CD14-positive monocyte (primary cell): ENCODE measurements around the gene TRUB2. TPM values are rescaled to one million over a fixed set of nuclear protein-coding genes. Genes with fewer than 3 reads are reported as not detected.

Source experiments
- DNase-seq, 3 donors: peaks; one replicate each; pipeline ENCODE4 v3.0.0-alpha.2; 2011 to 2022
- H2AFZ ChIP-seq: 2 replicates; pipeline ENCODE4 v1.6.0; 2012; ENCODE audit warnings: mild to moderate bottlenecking, low read depth, low read length, inconsistent platforms; ENCODE audit not compliant: insufficient read depth, poor library complexity, severe bottlenecking
- H3K27ac ChIP-seq, 2 donors: 1 replicate in 1 of 2; 2 replicates in 1 of 2; pipeline ENCODE4 v1.5.1; 2012 to 2013; ENCODE audit warnings: low read length in 2 of 2, control low read depth in 1 of 2, inconsistent platforms in 1 of 2, low read depth in 1 of 2, mild to moderate bottlenecking in 1 of 2
- H3K27me3 ChIP-seq, 2 donors: one replicate each; pipeline versions ENCODE4 v1.6.0 to v1.6.1; 2011 to 2013; ENCODE audit warnings: low read length in 2 of 2; ENCODE audit not compliant: control insufficient read depth in 2 of 2, insufficient read depth in 2 of 2
- H3K36me3 ChIP-seq, 2 donors: replicated peaks in 1 of 2; 1 replicate in 1 of 2; 2 replicates in 1 of 2; pipeline versions ENCODE4 v1.5.1 to v1.6.1; 2012 to 2013; ENCODE audit warnings: low read length in 2 of 2, control low read depth in 1 of 2, inconsistent platforms in 1 of 2, mild to moderate bottlenecking in 1 of 2; ENCODE audit not compliant: insufficient read depth in 2 of 2, control insufficient read depth in 1 of 2
- H3K4me1 ChIP-seq, 2 donors: 1 replicate in 1 of 2; 2 replicates in 1 of 2; pipeline versions ENCODE4 v1.5.1 to v1.6.1; 2012 to 2013; ENCODE audit warnings: low read length in 2 of 2, control low read depth in 1 of 2, inconsistent platforms in 1 of 2, mild to moderate bottlenecking in 1 of 2, moderate library complexity in 1 of 2; ENCODE audit not compliant: insufficient read depth in 2 of 2, control insufficient read depth in 1 of 2
- H3K4me2 ChIP-seq: replicated peaks from 2 replicates; pipeline ENCODE3; 2012; ENCODE audit warnings: low read length, moderate library complexity, mild to moderate bottlenecking; ENCODE audit not compliant: poor library complexity, severe bottlenecking; ENCODE audit errors: extremely low read depth
- H3K4me3 ChIP-seq, 3 experiments: fragments of 200-600 bp in 1 of 3; sonication (generic) in 1 of 3; replicated peaks in 1 of 3; 1 replicate in 2 of 3; 2 replicates in 1 of 3; pipeline ENCODE4 v1.5.1; 2011 to 2013; ENCODE audit warnings: low read length in 3 of 3, mild to moderate bottlenecking in 3 of 3, control low read depth in 2 of 3, low read depth in 2 of 3, inconsistent platforms in 1 of 3, moderate library complexity in 1 of 3
- H3K79me2 ChIP-seq: 2 replicates; pipeline ENCODE4 v1.6.0; 2012; ENCODE audit warnings: mild to moderate bottlenecking, control low read depth, inconsistent platforms, low read length, moderate library complexity; ENCODE audit not compliant: insufficient read depth
- H3K9ac ChIP-seq: 2 replicates; pipeline ENCODE4 v1.6.0; 2017; ENCODE audit warnings: low read length, mild to moderate bottlenecking; ENCODE audit not compliant: insufficient read depth, poor library complexity, severe bottlenecking
- H3K9me3 ChIP-seq, 2 donors: replicated peaks in 1 of 2; 1 replicate in 1 of 2; 2 replicates in 1 of 2; pipeline versions ENCODE4 v1.5.1 to v1.6.1; 2012 to 2013; ENCODE audit warnings: low read length in 2 of 2, control low read depth in 1 of 2; ENCODE audit not compliant: control insufficient read depth in 1 of 2, insufficient read depth in 1 of 2
- H4K20me1 ChIP-seq: 2 replicates; pipeline ENCODE4 v1.6.0; 2012; ENCODE audit warnings: mild to moderate bottlenecking, low read length, control low read depth, moderate library complexity; ENCODE audit not compliant: insufficient read depth
- H3K27ac Mint-ChIP-seq, 7 donors: one replicate each; pipeline ENCODE4 v1.8.0; 2020; ENCODE audit warnings: mild to moderate bottlenecking in 7 of 7, mixed read lengths in 7 of 7, moderate library complexity in 6 of 7, inconsistent platforms in 2 of 7
- H3K27me3 Mint-ChIP-seq, 3 donors: one replicate each; pipeline ENCODE4 v1.8.0; 2021 to 2022; ENCODE audit warnings: low read depth in 3 of 3, mild to moderate bottlenecking in 3 of 3, mixed read lengths in 3 of 3, moderate library complexity in 3 of 3, inconsistent platforms in 1 of 3
- H3K36me3 Mint-ChIP-seq, 2 donors: one replicate each; pipeline ENCODE4 v1.8.0; 2020; ENCODE audit warnings: mixed read lengths in 2 of 2, inconsistent platforms in 1 of 2, mild to moderate bottlenecking in 1 of 2
- H3K4me1 Mint-ChIP-seq: one replicate; pipeline ENCODE4 v1.8.0; 2020; ENCODE audit warnings: mild to moderate bottlenecking, mixed read lengths
- H3K4me3 Mint-ChIP-seq, 2 donors: one replicate each; pipeline ENCODE4 v1.8.0; 2020; ENCODE audit warnings: mild to moderate bottlenecking in 2 of 2, mixed read lengths in 2 of 2, moderate library complexity in 1 of 2
- H3K9me3 Mint-ChIP-seq, 7 donors: one replicate each; pipeline ENCODE4 v1.8.0; 2020 to 2022; ENCODE audit warnings: mixed read lengths in 7 of 7, mild to moderate bottlenecking in 6 of 7, moderate library complexity in 6 of 7, inconsistent platforms in 2 of 7
- CTCF ChIP-seq: fragments of 200-600 bp; IDR thresholded peaks from one replicate; pipeline ENCODE4 v1.8.0; 2022; ENCODE audit warnings: antibody characterized with exemption, mild to moderate bottlenecking
- WGBS: methylation state at CpG from one replicate; pipeline ENCODE4 v1.1.5; 2013; ENCODE audit warnings: missing lambda C conversion rate; ENCODE audit not compliant: insufficient coverage; 5-methylcytosine and 5-hydroxymethylcytosine counted together
- intact Hi-C, 2 donors: fragments of 100-400 bp; cut with micrococcal nuclease; formaldehyde crosslinking; loops; one replicate each; pipeline versions ENCODE4 v1.15.0 to v1.15.1; 2023
- polyA plus RNA-seq, 3 donors: library from polyadenylated mRNA; depleted of rRNA in 1 of 3; unstranded in 2 of 3; stranded (reverse) in 1 of 3; fragments of 300-500 nt in 2 of 3; fragments of >200 nt in 1 of 3; fragmentation: Illumina TruSeq in 2 of 3; gene quantifications; 1 replicate in 2 of 3; 2 replicates in 1 of 3; pipeline ENCODE4 v1.2.3, GENCODE V29; 2012 to 2021

The TRUB2 gene
- polyA plus RNA-seq, 3 donors, result 5.9 to 17.0 (median 13.5) TPM

- Histone ChIP-seq H3K9ac (no peak overlapping the region), H4K20me1 (no peaks in the 10 kb centered on the region), H2AFZ (no peak overlapping the region), H3K36me3 (peaks cover 17 to 53% of the 10 kb centered on the region in 2 donors), H3K9me3 (no peaks in the 10 kb centered on the region), H3K4me2 (no peak overlapping the region), H3K4me1 (peaks cover 12 to 15% of the 10 kb centered on the region in 2 donors), H3K4me3 (no peak overlapping the region), H3K27ac (no peak overlapping the region), H3K79me2 (no peaks in the 10 kb centered on the region), H3K27me3 (no peaks in the 10 kb centered on the region)
- Mint-ChIP-seq H3K4me3 (no peak overlapping the region), H3K4me1 (peaks cover 13% of the 10 kb centered on the region), H3K27ac (peak overlapping the region in 1 of 7 donors; percentile 51), H3K9me3 (no peaks in the 10 kb centered on the region), H3K36me3 (peaks cover 38 to 56% of the 10 kb centered on the region in 2 donors), H3K27me3 (peaks cover 0 to 3% (median 0%) of the 10 kb centered on the region in 3 donors)
- intact Hi-C loops, result no loop called here
- DNase-seq, result no peak
- 100% methylated on average over 8 of the region's 8 CpGs for WGBS
- TF ChIP-seq CTCF, result no peak
Measured at GRCh38 chr9:128342971-128343680, 20.9 kb upstream of the TRUB2 start.

GRCh38 chr9:128341435-128341849, 19.2 kb upstream of the TRUB2 start:
- H3K4me2 ChIP-seq, result peak overlapping the region; percentile 95
- Mint-ChIP-seq H3K4me3 (peak overlapping the region; percentile 84 to 95), H3K27ac (peak overlapping the region in 5 of 7 donors; percentile 63 to 87 (median 80)), H3K27me3 (peaks cover 0 to 3% (median 0%) of the 10 kb centered on the region in 3 donors), H3K4me1 (peaks cover 13% of the 10 kb centered on the region), H3K9me3 (no peaks in the 10 kb centered on the region), H3K36me3 (peaks cover 29 to 39% of the 10 kb centered on the region in 2 donors)
- peak overlapping the region; percentile 69 for H3K9ac ChIP-seq
- H2AFZ ChIP-seq, result peak overlapping the region; percentile 94
- WGBS, result 31% methylated on average over 9 of the region's 13 CpGs
- intact Hi-C loops, result loop anchor here in 1 of 2 donors (2.0 kb wide), 1 partner anchor 19 kb away; the partner anchor contains the start of genes COQ4 and TRUB2
- no peaks in the 10 kb centered on the region for H4K20me1 ChIP-seq
- peak overlapping the region; percentile 65 to 90 (median 81) for H3K4me3 ChIP-seq
- DNase-seq, result peak; percentile 25 to 48 (median 47)
- H3K9me3 ChIP-seq, result no peaks in the 10 kb centered on the region
- peaks cover 10 to 36% of the 10 kb centered on the region in 2 donors for H3K36me3 ChIP-seq
- peak; percentile 75 for TF ChIP-seq CTCF
- H3K79me2 ChIP-seq, result no peaks in the 10 kb centered on the region
- H3K27me3 ChIP-seq, result no peaks in the 10 kb centered on the region
- no peak overlapping the region for H3K27ac ChIP-seq
- peaks cover 12 to 15% of the 10 kb centered on the region in 2 donors for H3K4me1 ChIP-seq
